ENCODE data around the gene FOXF2.

- TF ChIP-seq YY1 (IDR thresholded peaks at IDR 0.05; ENCODE audit: insufficient read depth, insufficient read length) (no peak), SUZ12 (IDR thresholded peaks at IDR 0.05; ENCODE audit: extremely low read depth, insufficient read depth, insufficient read length) (no peak)
These were observed at the start of gene FOXF2 for GRCh38 chr6:1389369-1390132.

Data from NT2/D1 (cell line).